ENCODE measurements around the gene MRPL20. TPM values are rescaled to one million over a fixed set of nuclear protein-coding genes. Genes with fewer than 3 reads are reported as not detected.
"Not testable (repeated sequence)": the region's sequence is repeated elsewhere in the genome, so short reads cannot be mapped to it uniquely, and the experiment has no call there.

Gene MRPL20
- total RNA-seq, 2 experiments from 2014 or later = 103 to 107 TPM

- intact Hi-C loops (cut with micrococcal nuclease) = loop anchor here (1.0 to 2.0 kb wide), 5 partner anchors 9 to 176 kb away; partner anchors contain the start of genes ATAD3A, AURKAIP1, MRPL20 and SSU72
- CTCF ChIA-PET = interaction anchor here (0.8 to 2.6 kb wide), 4 partner anchors 11 to 42 kb away, joined by 3 to 14 read pairs (median 4); no protein-coding TSS in a partner anchor
- Mint-ChIP-seq H3K27me3 (ENCODE audit: low read depth) (no peaks in the 10 kb centered on the region), H3K27ac (peak overlapping the region; percentile 79), H3K4me1 (ENCODE audit: low read depth) (peaks cover 56% of the 10 kb centered on the region), H3K9me3 (no peaks in the 10 kb centered on the region), H3K36me3 (ENCODE audit: low read depth) (peaks cover 56% of the 10 kb centered on the region), H3K4me3 (peak overlapping the region; percentile 91)
- no peak for DNase-seq
Observed at GRCh38 chr1:1398677-1399186, 8.4 kb downstream of the MRPL20 start.

- Mint-ChIP-seq H3K4me3 (peak overlapping the region; percentile 91), H3K36me3 (ENCODE audit: low read depth) (peaks cover 57% of the 10 kb centered on the region), H3K27me3 (ENCODE audit: low read depth) (no peaks in the 10 kb centered on the region), H3K27ac (peak overlapping the region; percentile 79), H3K4me1 (ENCODE audit: low read depth) (peaks cover 51% of the 10 kb centered on the region), H3K9me3 (no peaks in the 10 kb centered on the region)
- CTCF ChIA-PET = interaction anchor here (1.0 kb wide), 1 partner anchor 43 kb away, joined by 4 read pairs; no protein-coding TSS in a partner anchor
- no peak for DNase-seq
- intact Hi-C loops (cut with micrococcal nuclease) = loop anchor here (2.0 kb wide), 2 partner anchors 107 to 115 kb away; partner anchors contain the start of gene ATAD3A
Observed at GRCh38 chr1:1397839-1398523, 9.1 kb downstream of the MRPL20 start.

- Mint-ChIP-seq H3K36me3 (ENCODE audit: low read depth) (peaks cover 55% of the 10 kb centered on the region), H3K27me3 (ENCODE audit: low read depth) (no peaks in the 10 kb centered on the region), H3K4me3 (no peak overlapping the region), H3K4me1 (ENCODE audit: low read depth) (peaks cover 25% of the 10 kb centered on the region), H3K27ac (peak overlapping the region; percentile 65), H3K9me3 (no peaks in the 10 kb centered on the region)
- intact Hi-C loops (cut with micrococcal nuclease) = no loop called here
- no peak for DNase-seq
- CTCF ChIA-PET = interaction anchor here (1.5 kb wide), 1 partner anchor 20 kb away, joined by 3 read pairs; the partner anchor contains the start of gene AURKAIP1
Observed at GRCh38 chr1:1395166-1395565, 11.9 kb downstream of the MRPL20 start.

- H3K36me3 Mint-ChIP-seq (ENCODE audit: low read depth) = peaks cover 59% of the 10 kb centered on the region
- H3K9me3 Mint-ChIP-seq = no peaks in the 10 kb centered on the region
- no peaks in the 10 kb centered on the region for H3K27me3 Mint-ChIP-seq (ENCODE audit: low read depth)
- no peak overlapping the region for H3K27ac Mint-ChIP-seq
- H3K4me3 Mint-ChIP-seq = no peak overlapping the region
- DNase-seq = no peak
- H3K4me1 Mint-ChIP-seq (ENCODE audit: low read depth) = peaks cover 23% of the 10 kb centered on the region
- CTCF ChIA-PET = no interaction called here
- intact Hi-C loops (cut with micrococcal nuclease) = no loop called here
Observed at GRCh38 chr1:1394116-1394515, 13.0 kb downstream of the MRPL20 start.

GRCh38 chr1:1393428-1393827 lies 13.7 kb downstream of the MRPL20 start:
- Mint-ChIP-seq H3K27ac (no peak overlapping the region), H3K4me3 (no peak overlapping the region), H3K27me3 (ENCODE audit: low read depth) (no peaks in the 10 kb centered on the region), H3K9me3 (no peaks in the 10 kb centered on the region), H3K36me3 (ENCODE audit: low read depth) (peaks cover 62% of the 10 kb centered on the region), H3K4me1 (ENCODE audit: low read depth) (peaks cover 23% of the 10 kb centered on the region)
- CTCF ChIA-PET = no interaction called here
- intact Hi-C loops (cut with micrococcal nuclease) = no loop called here
- DNase-seq = no peak

GRCh38 chr1:1393014-1393413 lies 14.1 kb downstream of the MRPL20 start:
- Mint-ChIP-seq H3K4me1 (ENCODE audit: low read depth) (peaks cover 19% of the 10 kb centered on the region), H3K36me3 (ENCODE audit: low read depth) (peaks cover 60% of the 10 kb centered on the region), H3K27me3 (ENCODE audit: low read depth) (no peaks in the 10 kb centered on the region), H3K9me3 (no peaks in the 10 kb centered on the region), H3K27ac (no peak overlapping the region), H3K4me3 (no peak overlapping the region)
- no peak for DNase-seq
- CTCF ChIA-PET = no interaction called here
- intact Hi-C loops (cut with micrococcal nuclease) = no loop called here

GRCh38 chr1:1391225-1391624 lies 15.9 kb downstream of the MRPL20 start:
- intact Hi-C loops (cut with micrococcal nuclease) = no loop called here
- Mint-ChIP-seq H3K27ac (peak overlapping the region; percentile 24), H3K36me3 (ENCODE audit: low read depth) (peaks cover 66% of the 10 kb centered on the region), H3K4me1 (ENCODE audit: low read depth) (peaks cover 9% of the 10 kb centered on the region), H3K4me3 (no peak overlapping the region), H3K27me3 (ENCODE audit: low read depth) (no peaks in the 10 kb centered on the region), H3K9me3 (no peaks in the 10 kb centered on the region)
- CTCF ChIA-PET = interaction anchor here (1.1 to 1.6 kb wide), 2 partner anchors 19 to 50 kb away, joined by 3 read pairs; no protein-coding TSS in a partner anchor
- DNase-seq = no peak

- no peak overlapping the region for H3K4me3 Mint-ChIP-seq
- peaks cover 65% of the 10 kb centered on the region for H3K36me3 Mint-ChIP-seq (ENCODE audit: low read depth)
- peaks cover 7% of the 10 kb centered on the region for H3K4me1 Mint-ChIP-seq (ENCODE audit: low read depth)
- no peaks in the 10 kb centered on the region for H3K27me3 Mint-ChIP-seq (ENCODE audit: low read depth)
- intact Hi-C loops (cut with micrococcal nuclease) = no loop called here
- H3K27ac Mint-ChIP-seq = no peak overlapping the region
- CTCF ChIA-PET = interaction anchor here (1.6 kb wide), 1 partner anchor 50 kb away, joined by 3 read pairs; no protein-coding TSS in a partner anchor
- DNase-seq = no peak
- no peaks in the 10 kb centered on the region for H3K9me3 Mint-ChIP-seq
Observed at GRCh38 chr1:1390675-1391074, 16.4 kb downstream of the MRPL20 start.

GRCh38 chr1:1388078-1388472 lies 19.0 kb downstream of the MRPL20 start:
- peaks cover 46% of the 10 kb centered on the region for H3K36me3 Mint-ChIP-seq (ENCODE audit: low read depth)
- H3K27ac Mint-ChIP-seq = no peak overlapping the region

GRCh38 chr1:1387098-1388077 lies 19.7 kb downstream of the MRPL20 start:
- H3K27me3 Mint-ChIP-seq (ENCODE audit: low read depth) = no peaks in the 10 kb centered on the region
- DNase-seq = no peak
- H3K4me3 Mint-ChIP-seq = no peak overlapping the region
- CTCF ChIA-PET = no interaction called here
- H3K9me3 Mint-ChIP-seq = no peaks in the 10 kb centered on the region
- no peaks in the 10 kb centered on the region for H3K4me1 Mint-ChIP-seq (ENCODE audit: low read depth)
- H3K27ac Mint-ChIP-seq = no peak overlapping the region
- peaks cover 45% of the 10 kb centered on the region for H3K36me3 Mint-ChIP-seq (ENCODE audit: low read depth)
- intact Hi-C loops (cut with micrococcal nuclease) = no loop called here

More at GRCh38 chr1:1388078-1388472, 19.0 kb downstream of the MRPL20 start:
- no peak for DNase-seq
- Mint-ChIP-seq H3K27me3 (ENCODE audit: low read depth) (no peaks in the 10 kb centered on the region), H3K9me3 (no peaks in the 10 kb centered on the region), H3K4me3 (no peak overlapping the region), H3K4me1 (ENCODE audit: low read depth) (no peaks in the 10 kb centered on the region)
- intact Hi-C loops (cut with micrococcal nuclease) = no loop called here
- CTCF ChIA-PET = no interaction called here

GRCh38 chr1:1385931-1386330 lies 21.2 kb downstream of the MRPL20 start:
- no peak overlapping the region for H3K27ac Mint-ChIP-seq

GRCh38 chr1:1385339-1385738 lies 21.8 kb downstream of the MRPL20 start:
- CTCF ChIA-PET; intact Hi-C loops (cut with micrococcal nuclease); H3K4me1 Mint-ChIP-seq (ENCODE audit: low read depth); H3K4me3 Mint-ChIP-seq; H3K27me3 Mint-ChIP-seq (ENCODE audit: low read depth); DNase-seq; H3K9me3 Mint-ChIP-seq; H3K27ac Mint-ChIP-seq: not testable (repeated sequence)
- H3K36me3 Mint-ChIP-seq (ENCODE audit: low read depth) = peaks cover 30% of the 10 kb centered on the region

More at GRCh38 chr1:1385931-1386330, 21.2 kb downstream of the MRPL20 start:
- H3K36me3 Mint-ChIP-seq (ENCODE audit: low read depth) = peaks cover 36% of the 10 kb centered on the region
- DNase-seq = no peak
- no peak overlapping the region for H3K4me3 Mint-ChIP-seq
- H3K4me1 Mint-ChIP-seq (ENCODE audit: low read depth) = no peaks in the 10 kb centered on the region
- no peaks in the 10 kb centered on the region for H3K27me3 Mint-ChIP-seq (ENCODE audit: low read depth)
- no peaks in the 10 kb centered on the region for H3K9me3 Mint-ChIP-seq
- intact Hi-C loops (cut with micrococcal nuclease) = no loop called here
- CTCF ChIA-PET = no interaction called here
